ENCODE measurements around the gene SDHAF2. TPM values are rescaled to one million over a fixed set of nuclear protein-coding genes. Genes with fewer than 3 reads are reported as not detected.

SDHAF2 gene
- total and polyA plus RNA-seq, 2 donors (not counting 1 experiment from before 2014, with no cell fraction given), result 61.8 to 65.3 TPM

GRCh38 chr11:61417670-61418069, 12.3 kb upstream of the SDHAF2 start:
- Histone ChIP-seq H3K9me3 (ENCODE audit: control insufficient read depth, insufficient read depth, low read depth, low read length) (no peaks in the 10 kb centered on the region), H3K79me2 (ENCODE audit: control insufficient read depth, insufficient read depth, low read length) (peaks cover 17% of the 10 kb centered on the region), H3K9ac (ENCODE audit: insufficient read depth, low read length) (no peak overlapping the region), H3K27me3 (ENCODE audit: control insufficient read depth, insufficient read depth, low read length) (no peaks in the 10 kb centered on the region), H4K20me1 (ENCODE audit: control insufficient read depth, extremely low read depth, insufficient read depth, low read length) (no peaks in the 10 kb centered on the region), H3K4me2 (ENCODE audit: extremely low read depth, insufficient read depth, low read length) (no peak overlapping the region), H2AFZ (ENCODE audit: low read length) (no peak overlapping the region), H3K36me3 (ENCODE audit: control insufficient read depth, insufficient read depth, low read length) (peaks cover 34% of the 10 kb centered on the region), H3K27ac (ENCODE audit: insufficient read depth, low read length) (peak overlapping the region; percentile 28), H3K4me1 (ENCODE audit: control insufficient read depth, extremely low read depth, insufficient read depth, low read length) (no peaks in the 10 kb centered on the region), H3K4me3 (replicated peaks in 1 of 4; ENCODE audit: control extremely low read depth in 1 of 4, insufficient read depth in 1 of 4, low read depth in 3 of 4, low read length in 4 of 4) (no peak overlapping the region)
- TF ChIP-seq, protein P1, sequence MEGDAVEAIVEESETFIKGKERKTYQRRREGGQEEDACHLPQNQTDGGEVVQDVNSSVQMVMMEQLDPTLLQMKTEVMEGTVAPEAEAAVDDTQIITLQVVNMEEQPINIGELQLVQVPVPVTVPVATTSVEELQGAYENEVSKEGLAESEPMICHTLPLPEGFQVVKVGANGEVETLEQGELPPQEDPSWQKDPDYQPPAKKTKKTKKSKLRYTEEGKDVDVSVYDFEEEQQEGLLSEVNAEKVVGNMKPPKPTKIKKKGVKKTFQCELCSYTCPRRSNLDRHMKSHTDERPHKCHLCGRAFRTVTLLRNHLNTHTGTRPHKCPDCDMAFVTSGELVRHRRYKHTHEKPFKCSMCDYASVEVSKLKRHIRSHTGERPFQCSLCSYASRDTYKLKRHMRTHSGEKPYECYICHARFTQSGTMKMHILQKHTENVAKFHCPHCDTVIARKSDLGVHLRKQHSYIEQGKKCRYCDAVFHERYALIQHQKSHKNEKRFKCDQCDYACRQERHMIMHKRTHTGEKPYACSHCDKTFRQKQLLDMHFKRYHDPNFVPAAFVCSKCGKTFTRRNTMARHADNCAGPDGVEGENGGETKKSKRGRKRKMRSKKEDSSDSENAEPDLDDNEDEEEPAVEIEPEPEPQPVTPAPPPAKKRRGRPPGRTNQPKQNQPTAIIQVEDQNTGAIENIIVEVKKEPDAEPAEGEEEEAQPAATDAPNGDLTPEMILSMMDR (conservative IDR thresholded peaks at IDR 0.05 in 1 of 2, IDR thresholded peaks at IDR 0.05 in 1 of 2; ENCODE audit: low read depth in 1 of 2, low read length in 2 of 2), result no peak
- no peak for TF ChIP-seq EZH2 (IDR thresholded peaks at IDR 0.05; ENCODE audit: low read length, missing control alignments)
- DNase-seq (ENCODE audit: low read depth in 2 of 2), result peak in 1 of 2 donors; percentile 5

DNA sequence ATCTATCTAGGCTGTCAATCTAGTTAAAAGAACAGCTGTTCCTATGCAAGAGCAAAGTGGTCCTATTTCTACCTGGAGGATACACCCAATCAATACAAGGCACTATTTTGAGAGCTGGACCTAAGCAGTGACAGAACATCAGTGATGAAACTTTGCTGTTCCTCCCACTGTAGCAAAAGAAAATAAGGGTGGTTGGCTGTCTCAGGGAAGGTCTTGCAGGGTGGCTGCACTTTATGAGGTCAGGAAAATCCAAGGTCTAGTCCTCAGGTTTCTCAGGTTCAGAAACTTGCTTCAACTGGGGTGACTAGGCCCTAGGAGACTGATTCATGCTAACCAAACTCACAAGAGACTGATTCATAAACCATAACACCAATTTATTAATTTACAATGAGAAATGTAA, 11.8 kb upstream of the SDHAF2 start:
- Histone ChIP-seq H4K20me1 (ENCODE audit: control insufficient read depth, extremely low read depth, insufficient read depth, low read length) (no peaks in the 10 kb centered on the region), H3K4me1 (ENCODE audit: control insufficient read depth, extremely low read depth, insufficient read depth, low read length) (no peaks in the 10 kb centered on the region), H3K4me3 (replicated peaks in 1 of 4; ENCODE audit: control extremely low read depth in 1 of 4, insufficient read depth in 1 of 4, low read depth in 3 of 4, low read length in 4 of 4) (no peak overlapping the region), H3K9me3 (ENCODE audit: control insufficient read depth, insufficient read depth, low read depth, low read length) (no peaks in the 10 kb centered on the region), H3K9ac (ENCODE audit: insufficient read depth, low read length) (no peak overlapping the region), H3K36me3 (ENCODE audit: control insufficient read depth, insufficient read depth, low read length) (peaks cover 34% of the 10 kb centered on the region), H3K4me2 (ENCODE audit: extremely low read depth, insufficient read depth, low read length) (no peak overlapping the region), H3K27ac (ENCODE audit: insufficient read depth, low read length) (peak overlapping the region; percentile 28), H3K27me3 (ENCODE audit: control insufficient read depth, insufficient read depth, low read length) (no peaks in the 10 kb centered on the region), H3K79me2 (ENCODE audit: control insufficient read depth, insufficient read depth, low read length) (peaks cover 19% of the 10 kb centered on the region), H2AFZ (ENCODE audit: low read length) (no peak overlapping the region)
- DNase-seq (ENCODE audit: low read depth in 2 of 2), result no peak
- no peak for TF ChIP-seq EZH2 (IDR thresholded peaks at IDR 0.05; ENCODE audit: low read length, missing control alignments)
- TF ChIP-seq, protein P1 (conservative IDR thresholded peaks at IDR 0.05 in 1 of 2, IDR thresholded peaks at IDR 0.05 in 1 of 2; ENCODE audit: low read depth in 1 of 2, low read length in 2 of 2), result no peak

- Histone ChIP-seq H3K27me3 (ENCODE audit: control insufficient read depth, insufficient read depth, low read length) (no peaks in the 10 kb centered on the region), H3K27ac (ENCODE audit: insufficient read depth, low read length) (no peak overlapping the region), H2AFZ (ENCODE audit: low read length) (no peak overlapping the region), H3K4me1 (ENCODE audit: control insufficient read depth, extremely low read depth, insufficient read depth, low read length) (no peaks in the 10 kb centered on the region), H3K9me3 (ENCODE audit: control insufficient read depth, insufficient read depth, low read depth, low read length) (no peaks in the 10 kb centered on the region), H3K9ac (ENCODE audit: insufficient read depth, low read length) (no peak overlapping the region), H3K4me2 (ENCODE audit: extremely low read depth, insufficient read depth, low read length) (no peak overlapping the region), H3K36me3 (ENCODE audit: control insufficient read depth, insufficient read depth, low read length) (peaks cover 28% of the 10 kb centered on the region), H3K79me2 (ENCODE audit: control insufficient read depth, insufficient read depth, low read length) (peaks cover 33% of the 10 kb centered on the region), H3K4me3 (replicated peaks in 1 of 4; ENCODE audit: control extremely low read depth in 1 of 4, insufficient read depth in 1 of 4, low read depth in 3 of 4, low read length in 4 of 4) (no peak overlapping the region), H4K20me1 (ENCODE audit: control insufficient read depth, extremely low read depth, insufficient read depth, low read length) (no peaks in the 10 kb centered on the region)
- TF ChIP-seq, protein P1 (conservative IDR thresholded peaks at IDR 0.05 in 1 of 2, IDR thresholded peaks at IDR 0.05 in 1 of 2; ENCODE audit: low read depth in 1 of 2, low read length in 2 of 2), result no peak
- no peak for TF ChIP-seq EZH2 (IDR thresholded peaks at IDR 0.05; ENCODE audit: low read length, missing control alignments)
- DNase-seq (ENCODE audit: low read depth in 2 of 2), result no peak
These were observed 7.7 kb upstream of the SDHAF2 start for GRCh38 chr11:61422226-61422625.
